Cardiac fibroblast (primary cell): Measurements from ENCODE around the gene SHISAL2A.

Source experiments
- DNase-seq, 2 donors: peaks; one replicate each; pipeline versions ENCODE4 v3.0.0 to v3.0.0-alpha.2; 2010; ENCODE audit warnings: low read depth in 2 of 2
- H3K4me3 ChIP-seq, 2 donors: replicated peaks in 1 of 2; 1 replicate in 1 of 2; 2 replicates in 1 of 2; pipeline ENCODE4 v1.5.1; 2011; ENCODE audit warnings: low read depth in 2 of 2, low read length in 2 of 2, mild to moderate bottlenecking in 2 of 2, moderate library complexity in 1 of 2
- CTCF ChIP-seq: IDR thresholded peaks from one replicate; pipeline ENCODE4 v1.5.1; 2011; ENCODE audit warnings: low read depth, mild to moderate bottlenecking, low read length, inconsistent platforms

Gene SHISAL2A

GRCh38 chr1:52593495-52593894 lies 39.5 kb upstream of the SHISAL2A start:
- DNase-seq: no peak
- TF ChIP-seq CTCF: no peak
- H3K4me3 ChIP-seq: no peak overlapping the region

GRCh38 chr1:52595061-52595460 lies 37.9 kb upstream of the SHISAL2A start:
- H3K4me3 ChIP-seq: no peak overlapping the region
- DNase-seq: no peak
- TF ChIP-seq CTCF: no peak

GRCh38 chr1:52597912-52598311 lies 35.1 kb upstream of the SHISAL2A start:
- DNase-seq: no peak
- no peak for TF ChIP-seq CTCF
- no peak overlapping the region for H3K4me3 ChIP-seq

GRCh38 chr1:52598729-52599128 lies 34.2 kb upstream of the SHISAL2A start:
- TF ChIP-seq CTCF: no peak
- DNase-seq: no peak
- no peak overlapping the region for H3K4me3 ChIP-seq

- H3K4me3 ChIP-seq: no peak overlapping the region
- no peak for TF ChIP-seq CTCF
- no peak for DNase-seq
These were observed 33.7 kb upstream of the SHISAL2A start for GRCh38 chr1:52599236-52599635.

GRCh38 chr1:52600533-52601179 lies 32.3 kb upstream of the SHISAL2A start:
- no peak overlapping the region for H3K4me3 ChIP-seq
- TF ChIP-seq CTCF: no peak
- DNase-seq: no peak

GRCh38 chr1:52601519-52601918 lies 31.4 kb upstream of the SHISAL2A start:
- no peak for DNase-seq
- H3K4me3 ChIP-seq: no peak overlapping the region
- no peak for TF ChIP-seq CTCF
